ENCODE measurements around the gene ZSCAN30.

GRCh38 chr18:35248429-35248828 lies 41.6 kb downstream of the ZSCAN30 start:
- TF ChIP-seq, protein P1, sequence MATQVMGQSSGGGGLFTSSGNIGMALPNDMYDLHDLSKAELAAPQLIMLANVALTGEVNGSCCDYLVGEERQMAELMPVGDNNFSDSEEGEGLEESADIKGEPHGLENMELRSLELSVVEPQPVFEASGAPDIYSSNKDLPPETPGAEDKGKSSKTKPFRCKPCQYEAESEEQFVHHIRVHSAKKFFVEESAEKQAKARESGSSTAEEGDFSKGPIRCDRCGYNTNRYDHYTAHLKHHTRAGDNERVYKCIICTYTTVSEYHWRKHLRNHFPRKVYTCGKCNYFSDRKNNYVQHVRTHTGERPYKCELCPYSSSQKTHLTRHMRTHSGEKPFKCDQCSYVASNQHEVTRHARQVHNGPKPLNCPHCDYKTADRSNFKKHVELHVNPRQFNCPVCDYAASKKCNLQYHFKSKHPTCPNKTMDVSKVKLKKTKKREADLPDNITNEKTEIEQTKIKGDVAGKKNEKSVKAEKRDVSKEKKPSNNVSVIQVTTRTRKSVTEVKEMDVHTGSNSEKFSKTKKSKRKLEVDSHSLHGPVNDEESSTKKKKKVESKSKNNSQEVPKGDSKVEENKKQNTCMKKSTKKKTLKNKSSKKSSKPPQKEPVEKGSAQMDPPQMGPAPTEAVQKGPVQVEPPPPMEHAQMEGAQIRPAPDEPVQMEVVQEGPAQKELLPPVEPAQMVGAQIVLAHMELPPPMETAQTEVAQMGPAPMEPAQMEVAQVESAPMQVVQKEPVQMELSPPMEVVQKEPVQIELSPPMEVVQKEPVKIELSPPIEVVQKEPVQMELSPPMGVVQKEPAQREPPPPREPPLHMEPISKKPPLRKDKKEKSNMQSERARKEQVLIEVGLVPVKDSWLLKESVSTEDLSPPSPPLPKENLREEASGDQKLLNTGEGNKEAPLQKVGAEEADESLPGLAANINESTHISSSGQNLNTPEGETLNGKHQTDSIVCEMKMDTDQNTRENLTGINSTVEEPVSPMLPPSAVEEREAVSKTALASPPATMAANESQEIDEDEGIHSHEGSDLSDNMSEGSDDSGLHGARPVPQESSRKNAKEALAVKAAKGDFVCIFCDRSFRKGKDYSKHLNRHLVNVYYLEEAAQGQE (IDR thresholded peaks at IDR 0.05; ENCODE audit: insufficient read depth in 1 of 2, low read depth in 2 of 2, low read length in 2 of 2), result no peak
- TF ChIP-seq POLR2AphosphoS5 (IDR thresholded peaks at IDR 0.05; ENCODE audit: low read depth, low read length) (no peak), SIN3A (IDR thresholded peaks at IDR 0.05; ENCODE audit: borderline replicate concordance, insufficient read depth, low read length) (no peak)

Measured in PFSK-1 (cell line).